ENCODE measurements around the gene CCDC126.

- TF ChIP-seq CTCF (IDR thresholded peaks at IDR 0.05): no peak
- TF ChIP-seq POLR2A (IDR thresholded peaks at IDR 0.05): no peak
These were observed 64.2 kb downstream of the CCDC126 start for GRCh38 chr7:23661385-23661784.
